Cardiac septum (tissue), 1 donor: ENCODE measurements around the gene MAML3. TPM values are rescaled to one million over a fixed set of nuclear protein-coding genes. Genes with fewer than 3 reads are reported as not detected.
"Not testable (repeated sequence)": the region's sequence is repeated elsewhere in the genome, so short reads cannot be mapped to it uniquely, and the experiment has no call there.

Experiments
- DNase-seq: peaks from one replicate; pipeline ENCODE4 v3.0.0-alpha.2; 2020; ENCODE audit warnings: low spot score
- intact Hi-C: fragments of 100-400 bp; cut with DNase I; formaldehyde crosslinking; loops from one replicate; pipeline ENCODE4 v1.14.0; 2022
- total RNA-seq: library from RNA; stranded (reverse); fragmentation: NEBNext Ultra II Directional; extraction: Animal tissue kit (Norgen Biotek cat#: 25700); gene quantifications from one replicate; pipeline ENCODE4 v1.2.1, GENCODE V29; 2021
- donor health status: DM: no; HTN: no; CAD: no.

Gene MAML3
- total RNA-seq, 1 donor from 2014 or later: 4.1 TPM

DNA sequence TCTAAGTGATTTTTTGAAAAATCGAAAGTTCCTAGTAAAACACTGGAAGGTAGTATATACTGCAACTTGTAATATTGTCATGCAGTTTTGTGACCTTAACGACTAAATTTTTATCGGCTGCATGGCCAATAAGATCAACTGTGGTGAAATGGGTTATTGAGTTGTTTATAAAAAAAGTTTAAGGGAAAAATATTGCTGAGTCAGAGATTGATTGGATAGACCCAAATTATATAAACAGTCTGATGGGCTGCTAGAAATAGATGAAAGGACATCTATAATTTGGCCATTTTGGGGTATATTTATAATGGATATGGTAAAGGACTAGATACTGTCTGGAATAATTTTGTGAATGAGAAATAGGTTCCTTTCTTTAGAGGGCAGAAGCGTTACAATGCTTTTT, 432.2 kb downstream of the MAML3 start:
- no peak for DNase-seq
- intact Hi-C loops: no loop called here

- DNase-seq: no peak
- intact Hi-C loops: no loop called here
Measured at GRCh38 chr4:139720806-139721205, 433.2 kb downstream of the MAML3 start.

DNA sequence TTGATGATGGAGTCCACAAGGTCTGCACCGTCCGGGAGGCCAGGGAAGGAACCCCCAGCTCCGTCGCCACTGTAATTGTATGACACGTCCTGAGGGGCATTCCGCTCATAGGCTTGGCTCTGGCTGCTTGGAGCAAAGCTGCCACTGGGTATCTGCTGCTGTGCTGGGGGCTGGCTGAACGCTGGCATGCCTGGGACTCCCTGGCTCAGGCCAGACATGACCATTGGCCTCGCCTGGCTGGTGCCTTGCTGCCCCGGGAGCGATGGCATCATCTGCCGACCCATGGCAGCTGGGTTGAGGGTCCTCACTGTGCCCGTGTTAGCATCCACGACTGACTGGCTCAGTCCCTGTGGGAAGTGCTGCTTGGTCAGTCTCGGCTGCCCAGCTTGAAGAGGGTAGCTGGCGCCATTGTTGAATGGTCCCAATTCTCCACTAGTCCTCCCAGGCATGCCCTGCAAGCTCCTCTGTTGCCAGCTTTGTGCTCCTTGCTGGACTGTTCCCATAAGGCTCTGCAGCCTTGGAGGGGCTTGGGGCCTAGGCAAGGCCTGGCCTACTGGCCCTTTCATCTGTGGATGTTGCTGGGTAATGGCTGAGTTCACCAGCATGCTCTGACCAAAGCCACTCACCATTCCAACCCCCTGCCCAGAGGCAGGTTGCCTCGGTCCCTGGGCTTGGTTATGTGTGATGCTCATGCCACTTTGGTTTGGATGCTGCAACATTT, 434.4 kb downstream of the MAML3 start:
- intact Hi-C loops: no loop called here

DNA sequence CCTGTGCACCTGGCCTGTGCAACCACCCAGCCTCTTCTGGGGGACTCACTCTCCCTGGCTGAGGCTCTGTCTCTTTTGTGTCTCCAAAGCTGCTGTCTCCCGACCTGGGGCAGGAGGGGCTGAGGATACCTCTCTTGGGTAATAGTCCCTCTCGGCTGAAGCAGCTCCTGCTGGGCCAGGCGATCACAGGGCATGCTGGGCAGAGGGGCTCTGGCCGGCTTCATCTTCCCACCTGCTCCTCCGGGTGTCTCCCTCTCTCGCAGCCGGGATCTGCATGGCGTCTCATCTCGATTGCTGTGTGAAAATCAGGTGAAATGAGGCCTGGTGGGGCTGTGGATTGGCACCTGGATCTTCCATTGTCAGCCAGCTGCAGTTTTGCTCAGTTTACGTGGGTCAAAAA, 435.2 kb downstream of the MAML3 start:
- intact Hi-C loops: no loop called here
- no peak for DNase-seq

More for the DNA sequence above, 434.4 kb downstream of the MAML3 start:
- DNase-seq: no peak

DNA sequence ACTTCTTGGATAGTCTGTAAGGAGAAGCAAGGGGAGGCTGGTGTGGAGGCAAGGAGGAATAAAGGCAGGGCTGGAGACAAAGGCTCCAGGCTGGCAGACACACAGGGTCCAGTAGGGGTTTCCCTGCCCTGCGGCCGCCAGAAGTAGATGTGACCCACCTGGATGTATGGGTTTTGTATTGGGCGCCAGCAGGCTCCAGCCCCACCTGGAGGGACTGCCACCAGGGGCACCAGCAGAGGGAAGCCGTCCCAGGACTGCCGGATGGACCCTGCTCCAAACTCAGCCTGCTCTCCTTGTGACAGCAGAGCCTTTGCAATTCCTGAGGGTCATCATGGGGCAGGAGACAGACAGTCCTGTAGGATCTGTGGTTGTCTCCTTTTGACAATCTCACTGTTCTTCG, 435.6 kb downstream of the MAML3 start:
- intact Hi-C loops: no loop called here

DNA sequence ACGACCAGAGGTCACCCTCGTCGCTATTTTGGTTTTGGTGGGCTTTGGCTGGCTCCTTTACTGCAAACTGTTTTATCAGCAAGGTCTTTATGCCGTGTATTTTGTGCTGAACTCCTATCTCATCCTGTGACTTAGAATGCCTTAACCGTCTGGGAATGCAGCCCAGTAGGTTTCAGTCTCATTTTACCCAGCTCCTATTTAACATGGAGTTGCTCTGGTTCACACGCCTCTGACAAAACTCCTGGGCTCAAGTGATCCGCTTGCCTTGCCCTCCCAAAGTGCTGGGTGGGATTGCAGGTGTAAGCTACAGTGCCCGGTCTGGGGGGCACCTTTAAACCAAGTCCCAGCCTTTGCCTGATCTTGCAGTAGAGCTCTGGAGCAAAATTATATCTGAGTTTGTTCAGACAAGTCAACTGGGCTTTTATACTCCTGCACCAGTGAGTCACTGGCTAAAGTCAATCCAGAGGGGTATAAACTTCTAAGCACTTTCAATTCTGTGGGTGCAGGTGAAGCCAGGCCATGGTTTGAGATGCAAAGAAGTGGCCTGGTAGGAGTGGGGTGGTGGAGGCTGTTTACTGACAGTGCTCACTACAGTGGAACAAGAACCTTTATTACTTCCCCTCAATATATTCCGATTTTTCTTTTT, 438.1 kb downstream of the MAML3 start:
- intact Hi-C loops: no loop called here
- DNase-seq: no peak

More for the DNA sequence above, 435.6 kb downstream of the MAML3 start:
- DNase-seq: no peak

- DNase-seq: no peak
Measured at GRCh38 chr4:139712882-139713281, 441.1 kb downstream of the MAML3 start.

DNA sequence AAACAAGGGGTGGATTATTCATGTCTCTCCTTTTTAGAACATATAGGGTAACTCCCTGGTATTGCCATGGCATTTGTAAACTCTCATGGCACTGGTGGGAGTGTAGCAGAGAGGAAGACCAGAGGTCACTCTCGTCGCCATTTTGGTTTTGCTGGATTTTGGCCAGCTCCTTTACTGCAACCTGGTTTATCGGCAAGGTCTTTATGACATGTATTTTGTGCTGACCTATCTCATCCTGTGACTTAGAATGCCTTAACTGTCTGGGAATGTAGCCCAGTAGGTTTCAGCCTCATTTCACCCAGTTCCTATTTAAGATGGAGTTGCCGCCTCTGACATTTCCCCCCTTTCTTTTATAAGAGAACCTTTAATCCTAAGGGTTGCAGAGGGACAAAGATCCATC, 442.5 kb downstream of the MAML3 start:
- intact Hi-C loops: no loop called here
- DNase-seq: no peak

More at GRCh38 chr4:139712882-139713281, 441.1 kb downstream of the MAML3 start:
- intact Hi-C loops: no loop called here

DNA sequence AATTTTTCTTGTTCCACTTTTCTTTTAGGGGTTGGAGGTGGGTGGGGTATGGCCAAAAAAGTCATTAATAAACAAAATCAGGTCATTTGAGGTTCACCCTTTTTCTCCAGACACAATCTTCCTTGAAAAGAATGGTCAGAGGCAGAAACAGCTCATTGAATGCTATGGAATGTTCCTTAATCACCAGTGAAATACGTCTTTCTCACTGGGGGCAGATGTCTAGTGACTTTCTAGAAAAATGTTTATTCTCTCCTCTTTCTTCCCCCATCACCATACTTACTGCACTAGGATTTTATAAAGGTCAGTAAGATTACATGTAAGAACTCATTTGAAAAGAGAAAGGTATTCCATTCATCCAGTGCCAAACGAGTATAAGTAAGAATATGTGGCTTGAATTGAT, 443.9 kb downstream of the MAML3 start:
- DNase-seq: no peak
- intact Hi-C loops: no loop called here

DNA sequence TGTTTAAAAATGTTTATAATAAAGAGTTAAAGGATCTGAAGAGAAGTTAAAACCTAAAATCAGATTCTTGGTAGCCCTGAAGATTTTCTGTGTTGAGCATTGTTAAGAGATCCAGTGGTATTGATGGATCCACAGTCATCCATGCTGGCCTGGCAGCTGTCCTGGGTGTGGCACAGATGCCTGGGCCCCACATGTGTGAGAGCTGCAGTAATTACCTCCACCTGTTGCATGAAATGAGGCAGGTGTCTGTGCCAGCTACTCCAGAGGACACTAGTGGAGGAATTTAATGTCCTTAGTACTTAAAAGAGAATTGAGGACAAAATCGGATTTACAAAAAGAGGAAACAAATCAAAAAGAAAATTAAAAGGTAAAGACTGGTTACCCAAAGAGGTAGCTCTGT, 444.3 kb downstream of the MAML3 start:
- intact Hi-C loops: no loop called here
- no peak for DNase-seq

DNA sequence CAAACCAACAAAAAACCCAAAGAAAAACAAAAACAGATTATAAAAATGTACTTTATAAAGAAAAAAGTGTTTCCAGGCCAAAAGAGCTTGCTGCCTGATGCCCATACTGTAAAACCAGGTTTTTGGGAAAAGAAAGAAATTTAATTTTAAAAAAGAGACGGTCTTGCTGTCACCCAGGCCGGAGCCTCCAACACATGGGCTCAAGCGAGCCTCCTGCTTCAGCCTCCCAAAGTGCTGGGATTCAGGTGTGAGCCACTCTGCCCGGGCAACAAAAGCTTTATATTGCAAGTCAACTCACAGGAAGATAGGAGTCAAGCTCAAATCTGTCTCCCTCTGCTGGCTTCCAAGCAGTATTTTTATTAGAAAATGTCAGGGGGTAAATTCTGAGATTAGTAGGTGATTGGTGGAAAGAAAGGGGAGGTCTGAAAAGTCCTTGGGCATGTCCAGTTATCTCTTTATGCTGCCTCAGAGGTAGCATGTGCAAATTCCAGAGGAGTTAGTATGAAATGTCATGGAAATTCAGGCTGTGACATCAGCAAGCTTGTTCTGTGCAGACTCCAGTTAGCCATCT, 449.0 kb downstream of the MAML3 start:
- no peak for DNase-seq
- intact Hi-C loops: no loop called here

GRCh38 chr4:139700568-139700967, 453.4 kb downstream of the MAML3 start:
- intact Hi-C loops: no loop called here
- no peak for DNase-seq

GRCh38 chr4:139698167-139698925, 455.6 kb downstream of the MAML3 start:
- intact Hi-C loops, DNase-seq: not testable (repeated sequence)

- DNase-seq: no peak
- intact Hi-C loops: no loop called here
Measured at GRCh38 chr4:139696491-139696890, 457.5 kb downstream of the MAML3 start.

DNA sequence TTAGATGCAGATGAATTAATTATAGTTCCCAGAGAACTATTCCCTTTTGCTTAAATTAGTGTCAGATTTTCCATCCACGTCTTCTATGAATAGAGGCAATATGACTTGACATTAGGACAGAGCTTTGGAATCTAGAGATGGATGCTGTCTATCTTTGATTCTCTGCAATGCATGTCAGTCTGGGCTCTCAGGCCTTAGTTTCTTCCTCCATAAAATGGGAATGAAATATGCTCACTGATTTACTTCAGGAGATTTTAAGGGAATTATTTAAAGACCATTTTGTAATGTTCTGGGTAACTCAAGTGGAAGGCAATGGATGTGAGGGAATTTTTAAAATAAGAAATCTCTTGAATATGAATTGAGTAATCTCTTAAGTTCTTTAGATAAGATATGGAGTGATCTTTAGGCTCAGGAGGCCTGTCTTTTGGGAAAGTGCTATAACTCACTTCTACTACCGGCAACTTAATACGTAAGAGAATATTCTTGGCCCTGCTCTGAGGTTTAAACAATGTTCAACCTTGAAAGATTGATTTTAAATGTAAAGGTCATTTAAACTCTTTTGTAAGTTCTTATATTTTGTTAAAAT, 459.4 kb downstream of the MAML3 start:
- no peak for DNase-seq
- intact Hi-C loops: no loop called here

DNA sequence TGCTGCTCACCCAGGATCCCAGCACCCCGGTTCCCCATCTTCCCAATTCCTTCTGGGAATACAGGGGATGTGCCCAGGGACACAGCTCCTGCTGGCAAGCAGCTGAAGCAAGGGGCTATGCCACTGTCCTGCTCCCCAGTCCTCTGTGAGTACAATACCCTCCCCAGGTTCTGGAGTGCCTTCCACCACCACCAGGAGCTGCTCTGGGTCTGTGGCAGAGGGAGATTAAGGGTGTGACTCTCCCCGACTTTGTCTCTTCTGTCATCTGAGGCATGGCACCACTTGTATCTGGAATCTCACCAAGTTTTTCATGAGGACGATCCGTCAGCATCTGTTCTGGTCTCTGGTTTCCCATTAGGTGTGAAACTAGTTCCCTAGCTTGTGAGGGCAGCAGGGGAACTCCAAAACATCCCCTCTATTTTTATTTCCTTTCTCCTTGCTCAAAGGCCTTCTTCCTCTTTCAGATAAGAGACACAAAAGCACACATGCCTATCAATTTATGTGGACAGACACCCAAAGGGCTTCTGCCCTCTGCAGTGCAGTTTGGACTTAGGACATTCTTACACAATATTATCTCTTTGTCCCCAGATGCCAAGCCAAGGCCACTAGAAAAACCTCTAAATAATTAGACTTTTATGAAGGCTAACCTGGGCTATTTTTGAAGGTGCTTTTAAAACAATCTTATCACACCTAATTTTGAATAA, 461.5 kb downstream of the MAML3 start:
- intact Hi-C loops: no loop called here
- DNase-seq: no peak

GRCh38 chr4:139690419-139690818, 463.6 kb downstream of the MAML3 start:
- DNase-seq: no peak
- intact Hi-C loops: no loop called here

DNA sequence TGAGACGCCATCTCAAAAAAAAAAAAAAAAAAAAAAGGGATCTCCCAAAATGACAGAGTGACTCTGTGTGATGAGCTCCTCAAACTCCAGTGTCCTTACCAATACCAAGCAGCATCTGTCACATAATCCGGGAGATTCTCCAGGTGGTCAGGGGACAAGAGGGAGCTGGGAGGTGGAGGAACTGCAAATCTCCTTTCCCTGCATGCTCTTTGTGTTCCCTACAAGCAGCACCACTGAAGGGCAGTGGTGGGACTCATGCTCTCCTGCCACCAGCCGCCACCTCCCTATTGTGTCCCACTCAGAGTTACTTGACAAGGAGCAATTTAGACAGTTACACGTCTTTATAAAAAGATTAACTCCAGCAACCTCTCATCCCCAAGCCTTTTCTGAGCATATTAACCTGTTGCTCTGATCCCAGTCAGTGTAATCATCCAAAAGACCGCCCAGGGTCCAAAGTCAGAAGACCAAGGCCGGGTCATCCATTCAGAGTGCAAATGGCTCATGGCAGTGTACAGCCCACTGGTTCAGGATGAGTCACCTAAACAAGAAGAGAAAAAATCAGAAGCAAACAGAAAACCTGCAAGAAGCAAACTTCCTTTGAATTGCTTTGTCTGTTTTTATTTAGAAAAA, 464.8 kb downstream of the MAML3 start:
- no peak for DNase-seq
- intact Hi-C loops: no loop called here

GRCh38 chr4:139686988-139687387, 467.0 kb downstream of the MAML3 start:
- no peak for DNase-seq
- intact Hi-C loops: no loop called here
